ENCODE results near the gene XKR3. TPM values are rescaled to one million over a fixed set of nuclear protein-coding genes. Genes with fewer than 3 reads are reported as not detected.
"Not testable (repeated sequence)": the region's sequence is repeated elsewhere in the genome, so short reads cannot be mapped to it uniquely, and the experiment has no call there.

The XKR3 gene
- total RNA-seq, 1 donor from 2014 or later: not detected

DNA sequence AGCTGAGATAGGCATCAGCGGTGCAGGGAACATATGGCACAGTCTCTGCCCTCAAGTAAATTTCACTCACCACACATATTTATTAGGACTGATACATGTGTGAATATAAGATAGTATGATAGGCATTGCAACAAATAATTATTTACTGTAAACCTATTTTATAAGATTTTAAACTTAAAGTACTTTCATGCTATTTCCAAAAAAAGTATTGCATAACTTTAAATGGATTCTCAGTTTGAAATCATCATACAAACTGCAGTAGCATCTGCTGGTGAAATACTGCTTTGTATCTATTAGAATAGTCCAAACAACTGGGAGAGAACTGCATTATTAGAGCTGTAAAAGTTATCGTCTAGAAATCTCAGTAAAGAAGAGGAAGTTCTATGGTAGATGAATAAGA lies 63.0 kb downstream of the XKR3 start:
- intact Hi-C loops (cut with DNase I); DNase-seq (ENCODE audit: low spot score): not testable (repeated sequence)

DNA sequence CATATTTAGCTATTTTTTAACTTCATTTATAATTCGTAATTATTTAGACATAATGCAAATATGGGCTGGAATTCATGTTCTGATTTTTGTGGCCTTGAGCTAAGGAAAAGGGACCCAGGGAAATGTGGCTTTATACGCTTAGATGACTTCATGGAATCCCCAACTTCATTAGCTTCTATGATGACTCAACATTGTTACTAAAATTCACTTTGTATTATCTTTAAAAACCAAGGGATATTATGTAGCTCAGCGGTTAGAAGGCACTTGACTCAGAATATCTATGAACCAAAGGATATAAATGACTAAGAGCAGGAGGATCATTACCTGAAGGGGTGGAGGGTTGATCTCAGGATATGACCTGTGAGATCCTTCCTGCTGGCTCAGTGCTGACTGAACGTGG lies 64.8 kb downstream of the XKR3 start:
- intact Hi-C loops (cut with DNase I); DNase-seq (ENCODE audit: low spot score): not testable (repeated sequence)

DNA sequence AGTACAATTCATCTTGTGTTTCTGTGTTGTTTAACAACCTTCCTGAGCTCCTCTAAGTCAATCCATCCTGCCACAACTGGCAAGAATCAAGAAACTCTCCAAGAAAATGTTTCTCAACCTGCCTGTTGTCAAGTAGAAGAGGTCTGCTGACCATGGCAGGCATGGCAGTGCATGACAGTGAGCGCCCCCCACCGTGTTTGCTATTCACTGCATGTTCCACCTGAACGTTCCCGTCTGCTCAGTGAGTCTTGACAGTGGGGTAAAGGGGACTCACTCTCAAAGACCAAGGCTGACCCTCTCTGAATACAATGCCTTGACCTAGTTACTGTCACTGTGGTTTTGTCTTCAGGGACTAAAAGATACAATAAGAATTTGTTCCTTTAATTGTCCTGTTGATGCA lies 75.9 kb downstream of the XKR3 start:
- DNase-seq (ENCODE audit: low spot score); intact Hi-C loops (cut with DNase I): not testable (repeated sequence)

DNA sequence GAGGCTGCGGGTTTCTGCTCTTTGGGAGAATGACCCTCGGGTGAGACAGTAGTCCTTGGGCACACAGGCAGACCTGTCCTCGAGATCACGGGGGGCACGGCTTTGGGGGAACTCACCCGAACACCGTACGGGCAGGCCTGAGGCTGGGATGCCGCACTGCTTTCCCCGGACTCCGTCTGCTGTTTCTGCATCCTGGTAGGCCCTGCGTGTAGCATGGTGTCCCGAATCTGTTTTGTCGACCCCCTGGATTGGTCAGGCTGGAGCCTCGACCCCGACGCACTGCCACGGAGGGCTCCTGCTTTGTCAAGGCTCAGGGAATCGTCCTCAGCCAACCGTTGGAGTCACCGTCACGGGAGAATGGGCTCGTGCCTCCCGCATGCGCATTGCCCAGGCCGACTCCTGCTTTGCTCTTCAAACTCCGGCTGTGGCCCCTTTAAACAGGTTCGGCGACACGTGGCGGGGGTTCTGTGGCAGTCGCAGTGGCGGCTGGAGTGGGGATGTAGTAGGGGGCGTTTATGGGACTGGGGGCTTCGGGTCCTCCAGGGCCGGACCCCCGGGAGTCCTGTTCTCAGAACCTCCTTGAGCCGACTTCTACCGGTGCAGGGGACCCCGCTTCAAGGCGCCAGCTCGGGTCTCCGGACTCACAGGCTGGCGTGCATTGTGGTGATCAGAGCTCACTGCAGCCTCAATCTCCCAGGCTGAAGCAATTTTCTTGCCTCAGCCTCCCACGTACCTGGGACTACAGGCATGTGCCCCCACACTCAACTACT lies 76.9 kb downstream of the XKR3 start:
- intact Hi-C loops (cut with DNase I); DNase-seq (ENCODE audit: low spot score): not testable (repeated sequence)

DNA sequence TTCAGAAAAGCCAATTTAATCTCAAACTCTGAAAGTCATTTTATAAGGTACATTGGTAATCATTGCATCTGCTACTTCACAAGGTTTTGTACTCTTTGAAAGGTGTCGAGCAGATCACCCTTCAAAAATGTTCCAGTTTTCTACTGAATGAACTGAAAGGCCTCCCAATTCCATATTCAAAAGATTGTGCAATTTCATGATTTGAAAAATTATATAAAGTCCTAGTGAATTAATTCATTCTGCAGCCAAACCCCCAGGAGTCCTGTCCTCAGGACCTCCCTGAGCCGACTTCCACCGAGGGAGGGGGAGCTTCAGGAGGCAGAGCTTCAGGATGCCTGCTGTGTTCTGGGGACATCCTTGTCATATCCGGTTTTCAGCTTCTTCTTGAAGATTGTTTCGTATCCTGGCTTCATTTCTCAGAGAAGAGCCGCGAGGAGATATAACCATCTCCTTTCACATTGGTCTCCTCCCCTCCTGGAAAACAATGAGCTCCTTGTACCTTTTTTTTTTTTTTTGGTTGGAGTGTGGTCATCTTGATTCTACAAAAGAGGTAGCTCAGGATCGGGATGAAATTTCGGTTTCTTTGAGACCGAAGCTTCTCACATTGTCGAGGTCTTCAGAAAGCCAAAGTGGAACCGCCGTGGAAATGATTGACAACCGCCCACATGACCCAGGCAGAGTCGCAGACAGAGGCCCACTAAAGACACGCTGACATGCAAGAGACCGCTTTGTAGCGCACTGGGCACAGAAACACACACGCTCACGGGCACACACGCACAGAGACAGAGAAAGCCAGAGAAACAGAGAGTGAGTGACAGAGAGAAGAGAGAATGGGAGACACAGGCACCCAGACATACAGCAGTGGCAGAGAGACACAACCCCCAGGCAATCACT lies 77.7 kb downstream of the XKR3 start:
- intact Hi-C loops (cut with DNase I); DNase-seq (ENCODE audit: low spot score): not testable (repeated sequence)

DNA sequence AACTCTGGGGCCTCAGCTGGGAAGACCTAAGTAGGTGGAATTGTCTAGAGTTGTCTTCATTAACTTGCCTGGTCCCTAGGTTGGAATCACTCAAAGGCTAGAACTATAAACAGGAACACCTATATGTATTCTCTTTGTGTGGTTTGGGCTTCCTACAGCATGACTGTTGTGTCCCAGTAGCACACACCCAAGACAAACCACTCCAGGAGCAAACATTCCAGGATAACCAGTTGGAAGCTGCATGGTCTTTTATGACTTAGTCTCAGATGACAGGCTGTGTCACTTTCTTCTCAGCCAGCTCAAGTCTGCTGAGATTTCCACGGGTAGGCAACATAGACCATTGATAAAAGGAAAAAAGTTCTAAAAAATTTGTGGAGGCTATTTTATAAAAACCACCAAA lies 90.9 kb downstream of the XKR3 start:
- intact Hi-C loops (cut with DNase I); DNase-seq (ENCODE audit: low spot score): not testable (repeated sequence)

Other genes starting within 250 kb of the XKR3 start
- not detected for gene CCT8L2, start 232.6 kb downstream of the XKR3 start, total RNA-seq
- gene GAB4, start 182.8 kb upstream of the XKR3 start, total RNA-seq: not detected

Data from cardiac septum (tissue), 1 donor.